K562 (cell line): Measurements from ENCODE around the gene GFRA4. TPM values are rescaled to one million over a fixed set of nuclear protein-coding genes. Genes with fewer than 3 reads are reported as not detected.

Source experiments
- FOXM1 ChIP-seq, 2 experiments: fragments of 450-650 bp in 1 of 2; sonication (generic) in 1 of 2; formaldehyde crosslinking in 1 of 2; IDR thresholded peaks; 2 replicates each; pipeline versions ENCODE4 v1.6.1 to v1.9.0; 2017 to 2022; ENCODE audit warnings: low read depth in 2 of 2, mild to moderate bottlenecking in 2 of 2, missing genetic modification reagents in 1 of 2, moderate library complexity in 1 of 2
- HMG20A ChIP-seq: fragments of 450-650 bp; formaldehyde crosslinking; conservative IDR thresholded peaks from 2 replicates; pipeline ENCODE4 v1.4.0; 2020; ENCODE audit warnings: mild to moderate bottlenecking, mixed read lengths
- NR2C1 ChIP-seq, 2 experiments: fragments of 450-650 bp; IDR thresholded peaks; 2 replicates each; pipeline ENCODE4 v1.6.1; 2017; ENCODE audit warnings: mild to moderate bottlenecking in 2 of 2, antibody characterized with exemption in 1 of 2, inconsistent platforms in 1 of 2, missing compliant biosample characterization in 1 of 2, missing genetic modification characterization in 1 of 2
- ZNF253 ChIP-seq: fragments of 250-450 bp; sonication (Bioruptor Pico); conservative IDR thresholded peaks from 2 replicates; pipeline ENCODE4 v1.6.1; 2021; ENCODE audit warnings: mild to moderate bottlenecking
- polyA plus RNA-seq, 8 experiments: library from polyadenylated mRNA; depleted of rRNA in 4 of 8; stranded (reverse) in 5 of 8; unstranded in 3 of 8; fragments of >200 nt; fragmentation: Nextera tagmentation in 2 of 8; fragmentation: Illumina TruSeq in 1 of 8; extraction: Ambion mirVana in 2 of 8; extraction: Trizol in 1 of 8; gene quantifications; 2 replicates each; pipeline versions ENCODE4 v1.2.1 to v1.2.3, GENCODE V29; 2011 to 2014; ENCODE audit warnings: inconsistent platforms in 1 of 8, missing spikeins in 1 of 8
- total RNA-seq, 7 experiments: library from RNA; depleted of rRNA in 6 of 7; stranded (reverse); fragments of >200 nt in 6 of 7; fragmentation: Illumina TruSeq in 2 of 7; extraction: Trizol in 2 of 7; gene quantifications; 2 replicates each; pipeline versions ENCODE4 v1.2.1 to v1.2.3, GENCODE V29; 2011 to 2021; ENCODE audit warnings: low replicate concordance in 1 of 7
- TF ChIP-seq, protein P1 (sequence below): sonication (generic); formaldehyde crosslinking; IDR thresholded peaks from 2 replicates; pipeline ENCODE4 v1.8.0; 2022; ENCODE audit warnings: mild to moderate bottlenecking, missing genetic modification reagents
- TF ChIP-seq, protein P2 (sequence below): fragments of 450-650 bp; formaldehyde crosslinking; IDR thresholded peaks from 2 replicates; pipeline ENCODE4 v1.4.0; 2020; ENCODE audit warnings: mild to moderate bottlenecking

GFRA4 gene
- total and polyA plus RNA-seq, 9 of the 15 experiments (the other 6 are each of a cell fraction or from before 2014, with no cell fraction given) = not detected

DNA sequence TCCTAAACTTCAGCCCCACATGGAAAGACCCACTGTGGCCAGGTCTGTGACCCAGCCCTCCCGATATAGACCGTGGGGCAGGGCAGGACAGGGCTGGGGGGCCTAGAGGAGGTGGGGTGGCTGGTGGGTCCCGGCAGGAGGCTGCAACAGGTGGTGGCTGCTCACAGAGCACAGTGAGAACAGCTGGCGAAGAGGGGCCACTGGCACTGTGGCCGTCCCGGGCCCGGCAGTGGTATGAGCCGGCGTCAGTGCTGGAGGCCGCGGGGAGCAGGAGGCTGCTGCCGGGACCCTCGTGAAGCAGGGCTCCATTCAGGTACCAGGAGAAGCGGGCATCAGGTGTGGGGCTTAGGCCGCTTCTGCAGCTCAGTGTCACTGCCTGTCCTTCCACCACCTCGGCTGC is 35.8 kb upstream of the GFRA4 start (continued):
- no peak for TF ChIP-seq FOXM1 (IDR thresholded peaks at IDR 0.05; ENCODE audit: low read depth)
- TF ChIP-seq FOXM1 (CRISPR knock-in tag; IDR thresholded peaks at IDR 0.05; ENCODE audit: low read depth) = no peak
- TF ChIP-seq, protein P1, sequence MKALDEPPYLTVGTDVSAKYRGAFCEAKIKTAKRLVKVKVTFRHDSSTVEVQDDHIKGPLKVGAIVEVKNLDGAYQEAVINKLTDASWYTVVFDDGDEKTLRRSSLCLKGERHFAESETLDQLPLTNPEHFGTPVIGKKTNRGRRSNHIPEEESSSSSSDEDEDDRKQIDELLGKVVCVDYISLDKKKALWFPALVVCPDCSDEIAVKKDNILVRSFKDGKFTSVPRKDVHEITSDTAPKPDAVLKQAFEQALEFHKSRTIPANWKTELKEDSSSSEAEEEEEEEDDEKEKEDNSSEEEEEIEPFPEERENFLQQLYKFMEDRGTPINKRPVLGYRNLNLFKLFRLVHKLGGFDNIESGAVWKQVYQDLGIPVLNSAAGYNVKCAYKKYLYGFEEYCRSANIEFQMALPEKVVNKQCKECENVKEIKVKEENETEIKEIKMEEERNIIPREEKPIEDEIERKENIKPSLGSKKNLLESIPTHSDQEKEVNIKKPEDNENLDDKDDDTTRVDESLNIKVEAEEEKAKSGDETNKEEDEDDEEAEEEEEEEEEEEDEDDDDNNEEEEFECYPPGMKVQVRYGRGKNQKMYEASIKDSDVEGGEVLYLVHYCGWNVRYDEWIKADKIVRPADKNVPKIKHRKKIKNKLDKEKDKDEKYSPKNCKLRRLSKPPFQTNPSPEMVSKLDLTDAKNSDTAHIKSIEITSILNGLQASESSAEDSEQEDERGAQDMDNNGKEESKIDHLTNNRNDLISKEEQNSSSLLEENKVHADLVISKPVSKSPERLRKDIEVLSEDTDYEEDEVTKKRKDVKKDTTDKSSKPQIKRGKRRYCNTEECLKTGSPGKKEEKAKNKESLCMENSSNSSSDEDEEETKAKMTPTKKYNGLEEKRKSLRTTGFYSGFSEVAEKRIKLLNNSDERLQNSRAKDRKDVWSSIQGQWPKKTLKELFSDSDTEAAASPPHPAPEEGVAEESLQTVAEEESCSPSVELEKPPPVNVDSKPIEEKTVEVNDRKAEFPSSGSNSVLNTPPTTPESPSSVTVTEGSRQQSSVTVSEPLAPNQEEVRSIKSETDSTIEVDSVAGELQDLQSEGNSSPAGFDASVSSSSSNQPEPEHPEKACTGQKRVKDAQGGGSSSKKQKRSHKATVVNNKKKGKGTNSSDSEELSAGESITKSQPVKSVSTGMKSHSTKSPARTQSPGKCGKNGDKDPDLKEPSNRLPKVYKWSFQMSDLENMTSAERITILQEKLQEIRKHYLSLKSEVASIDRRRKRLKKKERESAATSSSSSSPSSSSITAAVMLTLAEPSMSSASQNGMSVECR (CRISPR knock-in tag) = no peak
- no peak for TF ChIP-seq ZNF253
- no peak for TF ChIP-seq NR2C1 (IDR thresholded peaks at IDR 0.05)
- TF ChIP-seq NR2C1 (tag; IDR thresholded peaks at IDR 0.05) = no peak
- no peak for TF ChIP-seq HMG20A
- TF ChIP-seq, protein P2, sequence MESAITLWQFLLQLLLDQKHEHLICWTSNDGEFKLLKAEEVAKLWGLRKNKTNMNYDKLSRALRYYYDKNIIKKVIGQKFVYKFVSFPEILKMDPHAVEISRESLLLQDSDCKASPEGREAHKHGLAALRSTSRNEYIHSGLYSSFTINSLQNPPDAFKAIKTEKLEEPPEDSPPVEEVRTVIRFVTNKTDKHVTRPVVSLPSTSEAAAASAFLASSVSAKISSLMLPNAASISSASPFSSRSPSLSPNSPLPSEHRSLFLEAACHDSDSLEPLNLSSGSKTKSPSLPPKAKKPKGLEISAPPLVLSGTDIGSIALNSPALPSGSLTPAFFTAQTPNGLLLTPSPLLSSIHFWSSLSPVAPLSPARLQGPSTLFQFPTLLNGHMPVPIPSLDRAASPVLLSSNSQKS (CRISPR knock-in tag) = no peak
